ENCODE data around the gene CDK16.

DNA sequence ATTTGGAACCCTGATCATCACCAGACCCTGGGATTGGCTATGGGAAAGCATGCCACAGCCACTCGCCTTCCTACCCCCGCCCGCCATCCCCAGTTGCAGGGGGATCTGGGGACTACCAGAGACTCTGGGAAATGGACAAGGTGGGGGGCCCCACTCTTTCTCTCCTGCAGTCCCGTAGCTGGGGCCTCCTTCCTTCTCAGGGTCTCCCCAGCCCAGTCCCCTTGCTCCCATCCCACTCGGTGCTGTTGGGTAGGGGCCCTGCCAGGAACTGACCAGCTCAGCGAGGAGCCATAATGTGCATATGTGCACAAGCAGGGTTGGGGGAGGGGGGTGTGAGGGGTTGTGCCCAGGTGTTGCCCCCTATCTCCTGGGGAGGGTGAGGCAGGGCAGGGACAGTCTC is 10.9 kb downstream of the CDK16 start:
- TF ChIP-seq, protein P1, sequence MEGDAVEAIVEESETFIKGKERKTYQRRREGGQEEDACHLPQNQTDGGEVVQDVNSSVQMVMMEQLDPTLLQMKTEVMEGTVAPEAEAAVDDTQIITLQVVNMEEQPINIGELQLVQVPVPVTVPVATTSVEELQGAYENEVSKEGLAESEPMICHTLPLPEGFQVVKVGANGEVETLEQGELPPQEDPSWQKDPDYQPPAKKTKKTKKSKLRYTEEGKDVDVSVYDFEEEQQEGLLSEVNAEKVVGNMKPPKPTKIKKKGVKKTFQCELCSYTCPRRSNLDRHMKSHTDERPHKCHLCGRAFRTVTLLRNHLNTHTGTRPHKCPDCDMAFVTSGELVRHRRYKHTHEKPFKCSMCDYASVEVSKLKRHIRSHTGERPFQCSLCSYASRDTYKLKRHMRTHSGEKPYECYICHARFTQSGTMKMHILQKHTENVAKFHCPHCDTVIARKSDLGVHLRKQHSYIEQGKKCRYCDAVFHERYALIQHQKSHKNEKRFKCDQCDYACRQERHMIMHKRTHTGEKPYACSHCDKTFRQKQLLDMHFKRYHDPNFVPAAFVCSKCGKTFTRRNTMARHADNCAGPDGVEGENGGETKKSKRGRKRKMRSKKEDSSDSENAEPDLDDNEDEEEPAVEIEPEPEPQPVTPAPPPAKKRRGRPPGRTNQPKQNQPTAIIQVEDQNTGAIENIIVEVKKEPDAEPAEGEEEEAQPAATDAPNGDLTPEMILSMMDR (conservative IDR thresholded peaks at IDR 0.05; ENCODE audit: low read length), result no peak
- TF ChIP-seq EZH2phosphoT487 (IDR thresholded peaks at IDR 0.05; ENCODE audit: borderline replicate concordance, low read depth, low read length), result no peak
